HepG2 (cell line): ENCODE measurements around the gene HSD11B1L. TPM values are rescaled to one million over a fixed set of nuclear protein-coding genes. Genes with fewer than 3 reads are reported as not detected.

Experiments used
- CREBL2 ChIP-seq: sonication (generic); formaldehyde crosslinking; IDR thresholded peaks from 2 replicates; pipeline ENCODE4 v1.8.1; 2023; ENCODE audit warnings: missing genetic modification reagents, mild to moderate bottlenecking, borderline replicate concordance
- GLI4 ChIP-seq: sonication (generic); formaldehyde crosslinking; IDR thresholded peaks from 2 replicates; pipeline ENCODE4 v1.5.1; 2020; ENCODE audit warnings: missing genetic modification reagents, mild to moderate bottlenecking, moderate library complexity, borderline replicate concordance
- HMGXB3 ChIP-seq: sonication (generic); formaldehyde crosslinking; IDR thresholded peaks from 2 replicates; pipeline ENCODE4 v1.4.0; 2020; ENCODE audit warnings: missing genetic modification reagents, borderline replicate concordance
- JARID2 ChIP-seq: sonication (generic); formaldehyde crosslinking; IDR thresholded peaks from 2 replicates; pipeline ENCODE4 v1.8.1; 2023; ENCODE audit warnings: missing genetic modification reagents, inconsistent platforms; ENCODE audit not compliant: insufficient replicate concordance
- KAT7 ChIP-seq: IDR thresholded peaks from 2 replicates; pipeline ENCODE4 v1.6.1; 2018; ENCODE audit warnings: borderline replicate concordance, missing compliant biosample characterization
- MEF2D ChIP-seq: sonication (generic); formaldehyde crosslinking; IDR thresholded peaks from 2 replicates; pipeline ENCODE4 v1.5.1; 2020; ENCODE audit warnings: mild to moderate bottlenecking, missing genetic modification reagents
- PBX2 ChIP-seq: IDR thresholded peaks from 2 replicates; pipeline ENCODE4 v1.6.1; 2016; ENCODE audit warnings: control low read depth
- PHF8 ChIP-seq: sonication (generic); formaldehyde crosslinking; IDR thresholded peaks from 2 replicates; pipeline ENCODE4 v1.5.0; 2020; ENCODE audit warnings: missing genetic modification reagents
- SRY ChIP-seq: sonication (generic); formaldehyde crosslinking; IDR thresholded peaks from 2 replicates; pipeline ENCODE4 v1.8.0; 2022; ENCODE audit warnings: mild to moderate bottlenecking, missing genetic modification reagents
- ZBTB21 ChIP-seq: sonication (generic); formaldehyde crosslinking; IDR thresholded peaks from 2 replicates; pipeline ENCODE4 v1.4.0; 2020; ENCODE audit warnings: missing genetic modification reagents
- ZHX1 ChIP-seq: sonication (generic); formaldehyde crosslinking; IDR thresholded peaks from 2 replicates; pipeline ENCODE4 v1.8.1; 2022; ENCODE audit warnings: low read depth, mild to moderate bottlenecking, missing genetic modification reagents
- ZNF263 ChIP-seq: sonication (generic); formaldehyde crosslinking; IDR thresholded peaks from 2 replicates; pipeline ENCODE4 v1.4.0; 2020; ENCODE audit warnings: missing genetic modification reagents
- ZNF615 ChIP-seq: sonication (generic); formaldehyde crosslinking; IDR thresholded peaks from 2 replicates; pipeline ENCODE4 v1.5.0; 2020; ENCODE audit warnings: mild to moderate bottlenecking, missing genetic modification reagents, borderline replicate concordance
- ZNF710 ChIP-seq: sonication (generic); formaldehyde crosslinking; IDR thresholded peaks from 2 replicates; pipeline ENCODE4 v1.5.0; 2020; ENCODE audit warnings: mild to moderate bottlenecking, missing genetic modification reagents, borderline replicate concordance
- ZNF749 ChIP-seq: sonication (generic); formaldehyde crosslinking; IDR thresholded peaks from 2 replicates; pipeline ENCODE4 v1.8.0; 2022; ENCODE audit warnings: mild to moderate bottlenecking, missing genetic modification reagents, moderate library complexity, borderline replicate concordance
- ZNF761 ChIP-seq: sonication (generic); formaldehyde crosslinking; conservative IDR thresholded peaks from 2 replicates; pipeline ENCODE4 v1.4.0; 2020; ENCODE audit warnings: mild to moderate bottlenecking, missing genetic modification reagents
- ZNF776 ChIP-seq: sonication (generic); formaldehyde crosslinking; IDR thresholded peaks from 2 replicates; pipeline ENCODE4 v1.4.0; 2020; ENCODE audit warnings: mild to moderate bottlenecking, missing genetic modification reagents
- polyA plus RNA-seq, 8 experiments: library from polyadenylated mRNA; depleted of rRNA in 3 of 8; stranded (reverse) in 7 of 8; unstranded in 1 of 8; fragments of >200 nt; fragmentation: Illumina TruSeq in 4 of 8; extraction: Trizol in 4 of 8; gene quantifications; 2 replicates each; pipeline versions ENCODE4 v1.2.1 to v1.2.3, GENCODE V29; 2011 to 2016; ENCODE audit warnings: low read depth in 4 of 8, missing spikeins in 1 of 8, mixed read lengths in 1 of 8; ENCODE audit not compliant: insufficient read depth in 1 of 8
- total RNA-seq, 5 experiments: library from RNA; depleted of rRNA; stranded (reverse); fragments of >200 nt; fragmentation: Illumina TruSeq; extraction: Trizol; gene quantifications; 2 replicates each; pipeline ENCODE4 v1.2.3, GENCODE V29; 2016; ENCODE audit warnings: low read depth in 1 of 5

The HSD11B1L gene
- total and polyA plus RNA-seq, 2 of the 13 experiments (the other 11 are each of a cell fraction or from before 2014, with no cell fraction given) = 2.8 to 3.9 TPM

- TF ChIP-seq HMGXB3 (CRISPR knock-in tag) = no peak
- TF ChIP-seq KAT7 (CRISPR knock-in tag) = no peak
- 0 out of 2 replicates have a peak, but pooled peaks have one; percentile 44 for TF ChIP-seq SRY (CRISPR knock-in tag)
- no peak for TF ChIP-seq ZHX1 (CRISPR knock-in tag)
- TF ChIP-seq PBX2 = no peak
- 0 out of 2 replicates have a peak, but pooled peaks have one; percentile 62 for TF ChIP-seq ZNF749 (CRISPR knock-in tag)
- no peak for TF ChIP-seq MEF2D (CRISPR knock-in tag)
- TF ChIP-seq ZNF615 (CRISPR knock-in tag) = no peak
- TF ChIP-seq GLI4 (CRISPR knock-in tag) = 0 out of 2 replicates have a peak, but pooled peaks have one; percentile 43
- no peak for TF ChIP-seq ZNF710 (CRISPR knock-in tag)
- peak; percentile 32; the same call in 1 of the 2 replicates for TF ChIP-seq ZBTB21
- TF ChIP-seq JARID2 (CRISPR knock-in tag) = no peak
- peak; percentile 82; the same call in 1 of the 2 replicates for TF ChIP-seq ZNF761 (CRISPR knock-in tag)
- no peak for TF ChIP-seq ZNF263 (CRISPR knock-in tag)
- TF ChIP-seq PHF8 (CRISPR knock-in tag) = peak; percentile 86; the same call in 1 of the 2 replicates
- 0 out of 2 replicates have a peak, but pooled peaks have one; percentile 17 for TF ChIP-seq ZNF776
- peak; percentile 67; the same call in 1 of the 2 replicates for TF ChIP-seq CREBL2 (CRISPR knock-in tag)
These were observed 767 bp upstream of the HSD11B1L start (continued) for GRCh38 chr19:5680084-5680436.
